WERI-Rb-1 (cell line): ENCODE data around the gene SLC18A3.

Experiments used
- DNase-seq: peaks from one replicate; pipeline ENCODE4 v3.0.0-alpha.2; 2020
- H3K27ac ChIP-seq: fragments of 250-450 bp; sonication (Bioruptor Pico); 2 replicates; pipeline ENCODE4 v1.5.1; 2020; ENCODE audit warnings: mild to moderate bottlenecking, moderate library complexity
- H3K27me3 ChIP-seq: fragments of 250-450 bp; sonication (Bioruptor Pico); 2 replicates; pipeline ENCODE4 v1.5.1; 2021; ENCODE audit warnings: mild to moderate bottlenecking, low read depth, moderate library complexity; ENCODE audit not compliant: insufficient read depth, severe bottlenecking
- H3K36me3 ChIP-seq: fragments of 250-450 bp; sonication (Bioruptor Pico); 2 replicates; pipeline ENCODE4 v1.5.1; 2020; ENCODE audit warnings: mild to moderate bottlenecking, moderate library complexity
- H3K4me3 ChIP-seq: 2 replicates; pipeline ENCODE4 v1.5.1; 2011; ENCODE audit warnings: low read depth, mild to moderate bottlenecking, control low read depth, low read length
- H3K9me3 ChIP-seq: fragments of 250-450 bp; sonication (Bioruptor Pico); 2 replicates; pipeline ENCODE4 v1.5.1; 2021; ENCODE audit warnings: mild to moderate bottlenecking, moderate library complexity; ENCODE audit not compliant: severe bottlenecking
- TF ChIP-seq, protein P1 (sequence below): IDR thresholded peaks from 2 replicates; pipeline ENCODE4 v1.5.1; 2011; ENCODE audit warnings: low read depth, mild to moderate bottlenecking, control low read depth, inconsistent platforms, low read length

SLC18A3 gene

DNA sequence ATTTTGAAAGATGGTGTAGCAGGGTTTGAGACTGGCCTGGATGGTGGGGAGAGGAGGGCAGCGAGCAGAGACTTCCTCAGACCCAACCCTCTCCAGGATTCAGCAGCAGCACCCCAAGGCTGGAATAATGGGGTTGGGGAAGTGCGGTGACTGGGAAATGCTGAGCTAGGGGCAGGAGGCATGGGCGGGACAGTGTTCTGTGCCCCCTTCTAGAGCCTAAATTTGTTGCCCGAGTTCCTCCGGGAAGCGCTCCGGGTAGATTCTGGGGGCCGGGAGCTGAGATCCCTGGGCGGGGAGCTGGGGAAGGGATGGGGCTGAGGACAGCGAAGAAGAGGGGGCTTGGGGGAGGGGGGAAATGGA is 3.8 kb downstream of the SLC18A3 start, which contains the start of gene CHAT:
CHAT (plus strand) TSS at position 156 of the 360 bp plus-strand sequence; CDS start at position 309, 153 bp downstream.
- TF ChIP-seq, protein P1, sequence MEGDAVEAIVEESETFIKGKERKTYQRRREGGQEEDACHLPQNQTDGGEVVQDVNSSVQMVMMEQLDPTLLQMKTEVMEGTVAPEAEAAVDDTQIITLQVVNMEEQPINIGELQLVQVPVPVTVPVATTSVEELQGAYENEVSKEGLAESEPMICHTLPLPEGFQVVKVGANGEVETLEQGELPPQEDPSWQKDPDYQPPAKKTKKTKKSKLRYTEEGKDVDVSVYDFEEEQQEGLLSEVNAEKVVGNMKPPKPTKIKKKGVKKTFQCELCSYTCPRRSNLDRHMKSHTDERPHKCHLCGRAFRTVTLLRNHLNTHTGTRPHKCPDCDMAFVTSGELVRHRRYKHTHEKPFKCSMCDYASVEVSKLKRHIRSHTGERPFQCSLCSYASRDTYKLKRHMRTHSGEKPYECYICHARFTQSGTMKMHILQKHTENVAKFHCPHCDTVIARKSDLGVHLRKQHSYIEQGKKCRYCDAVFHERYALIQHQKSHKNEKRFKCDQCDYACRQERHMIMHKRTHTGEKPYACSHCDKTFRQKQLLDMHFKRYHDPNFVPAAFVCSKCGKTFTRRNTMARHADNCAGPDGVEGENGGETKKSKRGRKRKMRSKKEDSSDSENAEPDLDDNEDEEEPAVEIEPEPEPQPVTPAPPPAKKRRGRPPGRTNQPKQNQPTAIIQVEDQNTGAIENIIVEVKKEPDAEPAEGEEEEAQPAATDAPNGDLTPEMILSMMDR, result no peak
- Histone ChIP-seq H3K4me3 (no peak within 1 kb of the TSS), H3K27me3 (no peaks in the 10 kb centered on the region), H3K36me3 (no peaks in the 10 kb centered on the region), H3K9me3 (no peaks in the 10 kb centered on the region), H3K27ac (no peak within 1 kb of the TSS)
- DNase-seq, result no peak

DNA sequence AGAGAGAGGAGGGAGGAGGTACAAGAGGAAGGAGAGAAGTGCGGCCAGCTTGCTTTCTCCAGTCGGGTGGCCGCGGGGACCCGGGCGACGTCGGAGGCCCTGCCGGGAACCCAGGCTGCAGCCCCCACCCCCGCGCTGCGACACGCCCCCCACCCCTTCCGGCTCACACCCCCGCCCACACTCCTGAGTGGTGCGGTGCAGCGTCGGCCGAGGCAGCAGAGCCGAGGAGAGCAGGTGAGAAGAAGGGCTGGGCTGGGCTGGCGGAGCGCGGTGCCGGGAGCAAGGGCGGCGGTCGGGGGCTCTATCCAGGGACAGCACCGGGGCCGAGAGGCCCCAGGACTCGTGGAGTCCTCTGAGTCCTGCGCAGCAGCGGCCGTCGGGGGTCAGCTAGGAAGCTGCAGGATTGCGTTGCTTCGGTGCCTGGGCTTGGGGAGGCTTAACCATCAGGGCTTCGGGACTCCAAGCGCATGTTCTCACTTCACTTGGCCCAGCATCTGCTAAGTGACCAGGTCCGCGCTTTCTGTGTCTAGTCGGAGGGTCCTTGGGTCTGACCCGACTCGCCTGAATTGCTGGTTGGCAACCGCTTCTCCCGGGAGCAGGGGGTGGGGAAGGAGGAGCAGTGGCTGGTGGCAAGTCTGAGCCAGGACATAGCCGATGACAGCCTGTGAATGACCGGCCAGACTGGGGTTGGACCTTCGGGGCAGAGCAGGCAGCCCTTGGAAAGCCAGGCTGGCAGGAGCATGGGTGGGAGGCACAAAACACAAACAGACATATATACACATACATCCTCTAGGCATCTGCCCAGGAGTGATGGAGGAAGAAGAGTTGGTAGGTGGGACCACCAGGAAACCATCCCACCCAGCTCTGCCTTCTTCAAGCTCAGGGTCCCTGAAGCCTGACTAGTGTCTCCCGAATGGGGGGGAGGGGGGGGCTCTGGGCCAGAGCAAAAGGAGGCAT is 4.4 kb downstream of the SLC18A3 start:
- no peak for DNase-seq
- TF ChIP-seq, protein P1, result no peak
- Histone ChIP-seq H3K36me3 (no peaks in the 10 kb centered on the region), H3K27ac (no peak overlapping the region), H3K4me3 (no peak overlapping the region), H3K9me3 (no peaks in the 10 kb centered on the region), H3K27me3 (no peaks in the 10 kb centered on the region)

DNA sequence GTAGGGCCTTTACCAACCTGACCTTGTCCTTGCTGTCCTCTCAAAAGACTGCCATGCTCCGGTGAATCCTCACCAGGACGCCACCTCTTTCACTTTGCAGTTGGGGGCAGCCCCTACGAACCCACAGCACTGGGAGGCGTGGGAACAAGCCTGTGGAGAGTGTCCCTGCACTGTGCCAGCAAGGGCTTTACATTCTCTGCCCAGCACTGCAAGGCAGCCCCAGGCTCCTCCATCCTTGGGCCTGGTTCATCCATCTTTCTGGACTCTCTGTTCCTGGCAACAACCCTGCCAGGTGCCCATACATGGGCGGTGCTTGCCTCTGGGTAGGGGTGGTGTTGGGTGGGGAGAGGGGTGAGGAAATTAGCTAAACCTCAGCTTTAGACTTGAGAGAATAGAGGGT is 5.1 kb downstream of the SLC18A3 start:
- Histone ChIP-seq H3K9me3 (no peaks in the 10 kb centered on the region), H3K36me3 (no peaks in the 10 kb centered on the region), H3K27me3 (no peaks in the 10 kb centered on the region), H3K27ac (no peak overlapping the region), H3K4me3 (no peak overlapping the region)
- DNase-seq, result no peak
- TF ChIP-seq, protein P1, result no peak

DNA sequence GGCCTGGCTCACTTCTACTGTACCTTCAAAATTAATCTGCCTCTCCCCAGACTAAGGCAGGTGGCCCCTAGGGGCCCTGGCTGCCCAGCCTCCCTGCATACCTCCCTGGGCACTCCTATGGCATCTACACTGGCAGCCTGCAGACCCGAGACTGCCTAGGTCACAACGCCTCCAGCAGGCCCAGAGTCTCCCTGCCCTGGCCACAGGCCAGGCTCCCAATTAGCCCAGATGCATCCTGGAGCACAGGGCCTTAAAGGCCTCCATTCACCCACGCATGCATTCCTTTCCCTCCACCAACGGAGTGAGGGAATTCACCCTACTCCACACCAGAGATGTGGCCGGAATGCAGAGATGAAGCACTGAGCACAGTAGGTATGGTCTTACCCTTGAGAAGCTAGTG is 5.6 kb downstream of the SLC18A3 start:
- H3K4me3 ChIP-seq, result no peak overlapping the region
- TF ChIP-seq, protein P1, result no peak
- H3K27me3 ChIP-seq, result no peaks in the 10 kb centered on the region
- no peak for DNase-seq
- H3K27ac ChIP-seq, result no peak overlapping the region
- no peaks in the 10 kb centered on the region for H3K36me3 ChIP-seq
- no peaks in the 10 kb centered on the region for H3K9me3 ChIP-seq

DNA sequence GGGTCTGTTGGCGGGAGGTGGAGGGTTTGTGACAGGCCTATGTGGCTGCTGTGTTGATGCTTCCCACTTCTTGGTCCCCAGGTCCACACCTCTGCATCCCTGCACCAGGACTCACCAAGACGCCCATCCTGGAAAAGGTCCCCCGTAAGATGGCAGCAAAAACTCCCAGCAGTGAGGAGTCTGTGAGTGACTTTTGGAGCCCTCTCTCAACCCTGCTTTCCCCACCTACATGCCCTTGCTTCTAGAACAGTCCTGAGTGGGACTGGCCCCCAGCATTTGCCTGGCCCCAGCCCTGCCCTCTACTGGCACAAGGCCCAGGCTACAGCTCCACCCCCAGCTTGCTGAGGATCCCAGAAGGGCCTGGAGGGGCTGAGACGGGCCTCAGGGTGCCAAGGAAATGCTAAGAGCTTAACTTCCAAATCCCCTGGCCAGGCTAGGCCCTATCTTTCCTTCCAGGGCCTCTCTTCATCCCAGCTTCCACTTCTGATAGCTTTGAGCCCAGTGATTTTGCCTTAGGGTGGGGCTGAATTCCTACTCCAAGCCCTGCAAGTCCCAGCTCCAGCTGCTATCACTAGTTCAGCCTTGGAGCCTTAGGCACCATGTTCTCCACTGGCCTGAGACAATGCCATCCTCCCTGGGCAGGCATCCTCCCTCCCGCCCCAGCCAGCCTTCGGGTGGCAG is 6.5 kb downstream of the SLC18A3 start:
- no peak overlapping the region for H3K27ac ChIP-seq
- TF ChIP-seq, protein P1, result peak; percentile 40; the same call in 1 of the 2 replicates
- H3K36me3 ChIP-seq, result no peaks in the 10 kb centered on the region
- no peaks in the 10 kb centered on the region for H3K27me3 ChIP-seq
- no peaks in the 10 kb centered on the region for H3K9me3 ChIP-seq
- no peak overlapping the region for H3K4me3 ChIP-seq
- peak; percentile 41 for DNase-seq
